H1 (cell line): ENCODE data around the gene IL22RA2. TPM values are rescaled to one million over a fixed set of nuclear protein-coding genes. Genes with fewer than 3 reads are reported as not detected.
A peak's percentile ranks its signal among the peaks of the same experiment; 100 is the strongest.

Source experiments
- CTCF ChIA-PET: fragments of 300-600 bp; sonication (Branson Sonifier 250); formaldehyde crosslinking; loops from one replicate; lab custom pipeline; 2021; ENCODE audit not compliant: partially characterized antibody; lab: Charles Lee
- POLR2A ChIA-PET: fragments of 300-600 bp; sonication (Branson Sonifier 250); formaldehyde crosslinking; loops from one replicate; lab custom pipeline; 2021; ENCODE audit warnings: inconsistent platforms; ENCODE audit not compliant: partially characterized antibody; lab: Charles Lee
- DNase-seq, 2 experiments: peaks; one replicate each; pipeline versions ENCODE4 v3.0.0 to v3.0.0-alpha.2; 2010 to 2022; ENCODE audit warnings: low spot score in 2 of 2, low read depth in 1 of 2, mixed read lengths in 1 of 2
- FAIRE-seq: peaks from 2 replicates; lab custom pipeline; 2011; peaks lifted over from hg19 to GRCh38; lab: Jason Lieb, UNC
- H2AFZ ChIP-seq: 2 replicates; pipeline ENCODE4 v1.8.1; 2012; ENCODE audit warnings: low read length, inconsistent platforms
- H2AK5ac ChIP-seq: 2 replicates; pipeline ENCODE4 v1.6.1; 2013; ENCODE audit warnings: low read depth, low read length
- H2BK120ac ChIP-seq: replicated peaks from 2 replicates; pipeline ENCODE3; 2013; ENCODE audit warnings: low read depth, low read length, inconsistent platforms
- H2BK12ac ChIP-seq: 2 replicates; pipeline ENCODE4 v1.6.1; 2013; ENCODE audit warnings: low read depth, low read length
- H2BK15ac ChIP-seq: 2 replicates; pipeline ENCODE4 v1.6.1; 2013; ENCODE audit warnings: low read length
- H2BK20ac ChIP-seq: 2 replicates; pipeline ENCODE4 v1.6.1; 2013; ENCODE audit warnings: low read length
- H2BK5ac ChIP-seq: 2 replicates; pipeline ENCODE4 v1.6.1; 2013; ENCODE audit warnings: low read depth, low read length
- H3K14ac ChIP-seq: 2 replicates; pipeline ENCODE4 v1.6.1; 2013; ENCODE audit warnings: inconsistent platforms; ENCODE audit not compliant: insufficient read length
- H3K18ac ChIP-seq: 2 replicates; pipeline ENCODE4 v1.6.1; 2013; ENCODE audit warnings: low read length; ENCODE audit errors: extremely low read depth
- H3K23ac ChIP-seq: 2 replicates; pipeline ENCODE4 v1.6.1; 2013; ENCODE audit warnings: inconsistent platforms; ENCODE audit not compliant: insufficient read length
- H3K23me2 ChIP-seq: 2 replicates; pipeline ENCODE4 v1.6.1; 2013; ENCODE audit warnings: low read depth, low read length
- H3K27ac ChIP-seq: 2 replicates; pipeline ENCODE4 v1.6.1; 2011; ENCODE audit warnings: low read depth, low read length, inconsistent platforms
- H3K27me3 ChIP-seq, 4 experiments: replicated peaks in 1 of 4; 1 replicate in 1 of 4; 2 replicates in 3 of 4; pipeline versions ENCODE4 v1.6.1 to v1.8.1; 2011 to 2013; ENCODE audit warnings: low read length in 3 of 4, mild to moderate bottlenecking in 3 of 4, inconsistent platforms in 2 of 4, mixed read lengths in 2 of 4, moderate library complexity in 1 of 4; ENCODE audit not compliant: control insufficient read depth in 3 of 4, insufficient read depth in 3 of 4; ENCODE audit errors: extremely low read depth in 1 of 4
- H3K36me3 ChIP-seq, 4 experiments: 2 replicates each; pipeline versions ENCODE4 v1.6.1 to v1.8.1; 2011 to 2013; ENCODE audit warnings: mild to moderate bottlenecking in 4 of 4, low read length in 3 of 4, moderate library complexity in 2 of 4, control low read depth in 1 of 4, inconsistent platforms in 1 of 4; ENCODE audit not compliant: insufficient read depth in 4 of 4, control insufficient read depth in 2 of 4
- H3K4ac ChIP-seq: replicated peaks from 2 replicates; pipeline ENCODE3; 2013; ENCODE audit warnings: low read length, low read depth, mixed read lengths, inconsistent platforms; ENCODE audit not compliant: insufficient read length
- H3K4me1 ChIP-seq, 4 experiments: replicated peaks in 1 of 4; 1 replicate in 1 of 4; 2 replicates in 3 of 4; pipeline versions ENCODE4 v1.6.1 to v1.8.1; 2011 to 2013; ENCODE audit warnings: low read length in 3 of 4, inconsistent platforms in 2 of 4, mixed read lengths in 1 of 4; ENCODE audit not compliant: insufficient read depth in 4 of 4, control insufficient read depth in 3 of 4
- H3K4me2 ChIP-seq, 2 experiments: 2 replicates each; pipeline versions ENCODE4 v1.6.1 to v1.8.1; 2011 to 2013; ENCODE audit warnings: low read depth in 2 of 2, low read length in 2 of 2, control low read depth in 1 of 2, inconsistent platforms in 1 of 2, mild to moderate bottlenecking in 1 of 2; ENCODE audit not compliant: insufficient read depth in 1 of 2
- H3K4me3 ChIP-seq, 4 experiments: fragments of 200-600, 300-600 bp in 1 of 4; sonication (generic), shearing (Covaris generic), sonication (Bioruptor Twin) in 1 of 4; 2 replicates each; pipeline versions ENCODE4 v1.5.1 to v1.8.1; 2011 to 2016; ENCODE audit warnings: low read length in 4 of 4, low read depth in 3 of 4, control low read depth in 2 of 4, inconsistent platforms in 2 of 4, mild to moderate bottlenecking in 2 of 4, mixed read lengths in 1 of 4, moderate library complexity in 1 of 4; ENCODE audit not compliant: insufficient read depth in 2 of 4; ENCODE audit errors: extremely low read depth in 1 of 4
- H3K56ac ChIP-seq: replicated peaks from 2 replicates; pipeline ENCODE3; 2013; ENCODE audit warnings: low read depth, mild to moderate bottlenecking, mixed read lengths, low read length, inconsistent platforms; ENCODE audit not compliant: insufficient read length
- H3K79me1 ChIP-seq: 2 replicates; pipeline ENCODE4 v1.6.1; 2013; ENCODE audit warnings: low read depth, low read length, control low read depth
- H3K79me2 ChIP-seq, 2 experiments: 2 replicates each; pipeline versions ENCODE4 v1.6.1 to v1.8.1; 2012 to 2013; ENCODE audit warnings: low read length in 2 of 2, mild to moderate bottlenecking in 2 of 2, inconsistent platforms in 1 of 2; ENCODE audit not compliant: insufficient read depth in 2 of 2, control insufficient read depth in 1 of 2
- H3K9ac ChIP-seq, 4 experiments: replicated peaks in 1 of 4; 1 replicate in 1 of 4; 2 replicates in 3 of 4; pipeline versions ENCODE4 v1.6.1 to v1.8.1; 2011 to 2013; ENCODE audit warnings: low read depth in 3 of 4, low read length in 3 of 4, control low read depth in 2 of 4, mild to moderate bottlenecking in 2 of 4, moderate library complexity in 2 of 4, inconsistent platforms in 1 of 4; ENCODE audit errors: extremely low read depth in 1 of 4
- H3K9me3 ChIP-seq, 2 experiments: 2 replicates each; pipeline versions ENCODE4 v1.6.1 to v1.8.1; 2012 to 2013; ENCODE audit warnings: mild to moderate bottlenecking in 2 of 2, moderate library complexity in 2 of 2, control low read depth in 1 of 2, inconsistent platforms in 1 of 2, low read depth in 1 of 2, low read length in 1 of 2, mixed read lengths in 1 of 2; ENCODE audit not compliant: insufficient read depth in 2 of 2
- H4K20me1 ChIP-seq, 2 experiments: replicated peaks in 1 of 2; 2 replicates each; pipeline versions ENCODE3 to v1.8.1; 2011 to 2013; ENCODE audit warnings: inconsistent platforms in 2 of 2, low read length in 2 of 2, mild to moderate bottlenecking in 1 of 2; ENCODE audit not compliant: insufficient read depth in 2 of 2, control insufficient read depth in 1 of 2
- H4K5ac ChIP-seq: 2 replicates; pipeline ENCODE4 v1.6.1; 2013; ENCODE audit warnings: low read length, low read depth, mixed read lengths, inconsistent platforms; ENCODE audit not compliant: insufficient read length
- H4K8ac ChIP-seq: 2 replicates; pipeline ENCODE4 v1.8.0; 2013; ENCODE audit warnings: mild to moderate bottlenecking, moderate library complexity, low read length, inconsistent platforms; ENCODE audit not compliant: insufficient read depth; ENCODE audit errors: extremely low read depth
- H4K91ac ChIP-seq: replicated peaks from 2 replicates; pipeline ENCODE3; 2013; ENCODE audit warnings: low read length, mixed read lengths, inconsistent platforms; ENCODE audit not compliant: insufficient read length
- RAD21 ChIP-seq, 2 experiments: IDR thresholded peaks in 1 of 2; conservative IDR thresholded peaks in 1 of 2; 2 replicates each; pipeline ENCODE4 v1.6.1; 2011; ENCODE audit warnings: low read depth in 2 of 2, low read length in 2 of 2, improper control_type of control experiment in 1 of 2, inconsistent platforms in 1 of 2, mild to moderate bottlenecking in 1 of 2, moderate library complexity in 1 of 2
- RBBP5 ChIP-seq: IDR thresholded peaks from 2 replicates; pipeline ENCODE4 v1.7.1; 2012; ENCODE audit warnings: low read depth, mild to moderate bottlenecking, inconsistent platforms, low read length, moderate library complexity, borderline replicate concordance
- WGBS, 2 experiments: shearing (Covaris generic) in 1 of 2; methylation state at CpG; one replicate each; pipeline versions ENCODE4 v1.1.6 to v1.1.7; 2013 to 2015; ENCODE audit warnings: low lambda C conversion rate in 2 of 2, mixed read lengths in 2 of 2, inconsistent platforms in 1 of 2, low coverage in 1 of 2, missing lambda C conversion rate in 1 of 2; ENCODE audit not compliant: insufficient replicate concordance in 2 of 2, insufficient coverage in 1 of 2, insufficient read length in 1 of 2; ENCODE audit errors: extremely low coverage in 1 of 2, missing lambda C conversion rate in 1 of 2; 5-methylcytosine and 5-hydroxymethylcytosine counted together
- polyA plus RNA-seq, 7 experiments: library from polyadenylated mRNA; depleted of rRNA in 3 of 7; stranded (reverse) in 5 of 7; unstranded in 2 of 7; fragments of >200 nt in 5 of 7; fragments of 200-250 nt in 2 of 7; gene quantifications; 1 replicate in 5 of 7; 2 replicates in 1 of 7; 4 replicates in 1 of 7; pipeline versions ENCODE4 v1.2.1 to v1.2.3, GENCODE V29; 2011 to 2013; ENCODE audit warnings: missing spikeins in 2 of 7, mixed read lengths in 2 of 7
- total RNA-seq: library from RNA; stranded (reverse); fragmentation: NEBNext Ultra II Directional; extraction: Animal tissue kit (Norgen Biotek cat#: 25700); gene quantifications from 2 replicates; pipeline ENCODE4 v1.2.1, GENCODE V29; 2021

The IL22RA2 gene
- total and polyA plus RNA-seq, 2 of the 8 experiments (the other 6 are each of a cell fraction or from before 2014, with no cell fraction given) = not detected

- Histone ChIP-seq H3K14ac (no peak overlapping the region), H3K4me1 (no peaks in the 10 kb centered on the region), H3K18ac (no peak overlapping the region), H2AK5ac (no peak overlapping the region), H3K79me2 (no peaks in the 10 kb centered on the region), H2BK12ac (no peak overlapping the region), H4K91ac (no peak overlapping the region), H2BK5ac (no peak overlapping the region), H3K23me2 (no peaks in the 10 kb centered on the region), H4K20me1 (no peaks in the 10 kb centered on the region), H3K23ac (no peak overlapping the region), H4K5ac (no peak overlapping the region), H2BK20ac (no peak overlapping the region), H3K4me3 (no peak overlapping the region), H3K36me3 (no peaks in the 10 kb centered on the region), H3K4ac (no peak overlapping the region), H2AFZ (no peak overlapping the region), H3K4me2 (no peak overlapping the region), H3K9me3 (peaks cover 44 to 56% of the 10 kb centered on the region in 2 experiments), H3K56ac (no peak overlapping the region), H2BK120ac (no peak overlapping the region), H3K27ac (no peak overlapping the region), H3K79me1 (no peaks in the 10 kb centered on the region), H3K9ac (no peak overlapping the region), H4K8ac (no peak overlapping the region), H3K27me3 (no peaks in the 10 kb centered on the region), H2BK15ac (no peak overlapping the region)
- TF ChIP-seq RAD21 (IDR thresholded peaks at IDR 0.05 in 1 of 2, conservative IDR thresholded peaks at IDR 0.05 in 1 of 2; ENCODE audit: low read depth in 2 of 2, low read length in 2 of 2) (peak; percentile 19 to 31; a peak in 2 of 4 replicates), RBBP5 (no peak)
- ChIA-PET CTCF (interaction anchor here (1.0 to 1.3 kb wide), 4 partner anchors 14 to 270 kb away, joined by 3 to 4 read pairs (median 3); no protein-coding TSS in a partner anchor), POLR2A (no interaction called here)
- no peak for FAIRE-seq
- DNase-seq = no peak
- 90% methylated on average over 9 of the region's 9 CpGs; no CpG with 5 or more reads in 1 of the 2 experiments for WGBS, 2 experiments
Measured at GRCh38 chr6:137165375-137166246, 7.8 kb downstream of the IL22RA2 start.
